ENCODE measurements around the gene GPSM3.

DNA sequence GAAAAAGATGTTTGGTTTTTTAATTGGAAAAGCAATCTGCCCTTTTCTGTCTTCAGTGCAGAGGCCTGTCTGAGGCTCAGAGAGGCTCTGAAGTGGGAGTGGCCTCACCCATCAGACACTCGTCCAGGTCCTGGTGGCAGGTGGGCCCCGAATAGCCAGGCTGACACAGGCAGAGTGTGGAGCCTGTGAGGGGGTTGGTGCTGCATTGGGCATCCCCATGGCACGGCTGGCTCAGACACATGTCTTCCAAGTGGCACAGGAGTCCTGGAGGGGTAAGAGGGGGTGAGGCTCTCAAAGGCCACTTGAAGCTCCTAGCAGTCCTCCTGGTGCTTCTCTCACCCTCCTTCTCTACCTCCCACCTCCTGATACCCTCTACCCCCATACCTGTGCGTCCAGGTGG, 27.6 kb upstream of the GPSM3 start:
- TF ChIP-seq, protein P1, sequence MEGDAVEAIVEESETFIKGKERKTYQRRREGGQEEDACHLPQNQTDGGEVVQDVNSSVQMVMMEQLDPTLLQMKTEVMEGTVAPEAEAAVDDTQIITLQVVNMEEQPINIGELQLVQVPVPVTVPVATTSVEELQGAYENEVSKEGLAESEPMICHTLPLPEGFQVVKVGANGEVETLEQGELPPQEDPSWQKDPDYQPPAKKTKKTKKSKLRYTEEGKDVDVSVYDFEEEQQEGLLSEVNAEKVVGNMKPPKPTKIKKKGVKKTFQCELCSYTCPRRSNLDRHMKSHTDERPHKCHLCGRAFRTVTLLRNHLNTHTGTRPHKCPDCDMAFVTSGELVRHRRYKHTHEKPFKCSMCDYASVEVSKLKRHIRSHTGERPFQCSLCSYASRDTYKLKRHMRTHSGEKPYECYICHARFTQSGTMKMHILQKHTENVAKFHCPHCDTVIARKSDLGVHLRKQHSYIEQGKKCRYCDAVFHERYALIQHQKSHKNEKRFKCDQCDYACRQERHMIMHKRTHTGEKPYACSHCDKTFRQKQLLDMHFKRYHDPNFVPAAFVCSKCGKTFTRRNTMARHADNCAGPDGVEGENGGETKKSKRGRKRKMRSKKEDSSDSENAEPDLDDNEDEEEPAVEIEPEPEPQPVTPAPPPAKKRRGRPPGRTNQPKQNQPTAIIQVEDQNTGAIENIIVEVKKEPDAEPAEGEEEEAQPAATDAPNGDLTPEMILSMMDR (conservative IDR thresholded peaks at IDR 0.05; ENCODE audit: low read depth in 2 of 2) = no peak
- TF ChIP-seq POLR2AphosphoS5 (IDR thresholded peaks at IDR 0.05; ENCODE audit: low read depth) = no peak
- TF ChIP-seq EZH2 (IDR thresholded peaks at IDR 0.05; ENCODE audit: low read depth, unreplicated experiment) = no peak
